Measurements from ENCODE around the gene NAALADL2. TPM values are rescaled to one million over a fixed set of nuclear protein-coding genes. Genes with fewer than 3 reads are reported as not detected.
"Not testable (repeated sequence)": the region's sequence is repeated elsewhere in the genome, so short reads cannot be mapped to it uniquely, and the experiment has no call there.

Gene NAALADL2
- polyA plus RNA-seq, 1 donor, result 6.5 TPM

DNA sequence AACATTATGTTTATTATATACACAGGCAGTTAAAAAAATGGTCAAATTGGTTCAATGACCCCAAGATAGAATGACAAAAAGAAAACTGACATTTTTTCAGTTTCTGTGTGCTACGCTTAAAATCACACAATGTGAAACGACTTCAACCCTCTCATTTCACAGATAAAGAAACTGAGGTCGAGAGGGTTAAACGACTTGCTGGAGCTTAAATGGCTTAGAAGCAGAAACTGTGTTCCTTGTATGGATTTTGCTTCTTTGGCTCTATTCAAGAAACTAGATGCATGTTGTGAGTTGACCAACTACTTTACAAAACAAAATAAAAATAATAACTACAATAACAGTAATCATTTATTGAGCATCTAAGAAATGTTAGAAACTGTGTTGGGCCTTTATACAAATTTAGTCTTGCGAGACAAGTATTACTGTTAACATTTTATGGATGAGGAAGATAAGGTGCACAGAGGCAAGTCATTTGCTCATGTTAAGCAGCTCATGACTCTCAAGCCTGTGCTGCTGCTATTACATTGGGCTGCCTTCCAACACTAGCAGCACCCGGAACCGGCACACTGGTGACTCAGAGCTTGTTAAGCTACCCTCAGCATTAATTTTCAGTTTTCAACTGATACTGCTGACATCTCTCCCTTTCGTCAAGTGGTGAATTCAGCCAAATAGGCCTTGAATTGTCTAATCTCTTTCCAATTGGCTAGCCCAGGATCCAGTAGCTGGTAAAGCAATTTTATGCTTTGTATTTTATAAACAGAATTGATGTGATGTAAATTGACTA, 487.6 kb downstream of the NAALADL2 start:
- Histone ChIP-seq H3K9me3 (ENCODE audit: control insufficient read depth, low read depth, low read length) (no peaks in the 10 kb centered on the region), H3K36me3 (ENCODE audit: control insufficient read depth, insufficient read depth, low read length) (no peaks in the 10 kb centered on the region), H3K27ac (ENCODE audit: low read length) (no peak overlapping the region), H3K27me3 (ENCODE audit: control insufficient read depth, insufficient read depth, low read length) (no peaks in the 10 kb centered on the region), H3K4me3 (ENCODE audit: low read length) (no peak overlapping the region), H3K4me1 (ENCODE audit: control insufficient read depth, insufficient read depth, low read length) (no peaks in the 10 kb centered on the region)
- DNase-seq, result no peak
- 100% methylated on average over 1 of the region's 8 CpGs for WGBS (ENCODE audit: insufficient coverage, low lambda C conversion rate)

GRCh38 chr3:175349168-175349567, 490.0 kb downstream of the NAALADL2 start:
- no peak for DNase-seq
- Histone ChIP-seq H3K27me3 (ENCODE audit: control insufficient read depth, insufficient read depth, low read length) (no peaks in the 10 kb centered on the region), H3K9me3 (ENCODE audit: control insufficient read depth, low read depth, low read length) (no peaks in the 10 kb centered on the region), H3K4me1 (ENCODE audit: control insufficient read depth, insufficient read depth, low read length) (no peaks in the 10 kb centered on the region), H3K27ac (ENCODE audit: low read length) (no peak overlapping the region), H3K36me3 (ENCODE audit: control insufficient read depth, insufficient read depth, low read length) (no peaks in the 10 kb centered on the region), H3K4me3 (ENCODE audit: low read length) (no peak overlapping the region)
- WGBS (ENCODE audit: insufficient coverage, low lambda C conversion rate), result 90% methylated on average over 2 of the region's 2 CpGs

- no peaks in the 10 kb centered on the region for H3K27me3 ChIP-seq (ENCODE audit: control insufficient read depth, insufficient read depth, low read length)
- DNase-seq, result no peak
- H3K4me3 ChIP-seq (ENCODE audit: low read length), result no peak overlapping the region
- H3K4me1 ChIP-seq (ENCODE audit: control insufficient read depth, insufficient read depth, low read length), result no peaks in the 10 kb centered on the region
- WGBS (ENCODE audit: insufficient coverage, low lambda C conversion rate), result 83% methylated on average over 1 of the region's 3 CpGs
- no peaks in the 10 kb centered on the region for H3K9me3 ChIP-seq (ENCODE audit: control insufficient read depth, low read depth, low read length)
- H3K36me3 ChIP-seq (ENCODE audit: control insufficient read depth, insufficient read depth, low read length), result no peaks in the 10 kb centered on the region
- H3K27ac ChIP-seq (ENCODE audit: low read length), result no peak overlapping the region
Observed at GRCh38 chr3:175355801-175356335, 496.7 kb downstream of the NAALADL2 start.

DNA sequence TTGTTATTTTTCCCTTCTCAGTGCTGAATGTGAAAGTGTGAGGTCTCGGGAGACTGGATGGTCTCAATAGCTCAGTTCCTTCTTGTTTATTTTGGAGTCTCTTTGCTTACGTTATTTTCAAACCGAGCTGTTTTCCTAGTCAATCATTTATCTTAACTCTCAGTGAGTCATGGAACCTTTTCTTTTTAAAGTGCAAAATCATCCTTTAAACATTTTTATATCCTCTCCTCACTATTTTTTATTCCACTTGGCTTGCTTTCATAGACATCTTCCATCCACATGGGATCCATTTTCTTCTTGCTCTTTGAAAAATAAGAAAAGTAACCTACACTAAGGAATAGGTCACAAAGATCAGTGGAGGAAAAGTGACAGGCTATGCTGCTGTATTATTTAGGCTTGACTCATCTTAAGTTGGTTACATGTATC, 497.8 kb downstream of the NAALADL2 start:
- H3K4me3 ChIP-seq (ENCODE audit: low read length), result no peak overlapping the region
- no peak for DNase-seq
- H3K4me1 ChIP-seq (ENCODE audit: control insufficient read depth, insufficient read depth, low read length), result no peaks in the 10 kb centered on the region
- H3K27ac ChIP-seq (ENCODE audit: low read length), result no peak overlapping the region
- no peaks in the 10 kb centered on the region for H3K36me3 ChIP-seq (ENCODE audit: control insufficient read depth, insufficient read depth, low read length)
- no peaks in the 10 kb centered on the region for H3K9me3 ChIP-seq (ENCODE audit: control insufficient read depth, low read depth, low read length)
- H3K27me3 ChIP-seq (ENCODE audit: control insufficient read depth, insufficient read depth, low read length), result no peaks in the 10 kb centered on the region
- WGBS (ENCODE audit: insufficient coverage, low lambda C conversion rate), result 51% methylated on average over 3 of the region's 3 CpGs

- no peaks in the 10 kb centered on the region for H3K36me3 ChIP-seq (ENCODE audit: control insufficient read depth, insufficient read depth, low read length)
- H3K4me3 ChIP-seq (ENCODE audit: low read length), result no peak overlapping the region
- no peaks in the 10 kb centered on the region for H3K4me1 ChIP-seq (ENCODE audit: control insufficient read depth, insufficient read depth, low read length)
- DNase-seq, result no peak
- WGBS (ENCODE audit: insufficient coverage, low lambda C conversion rate), result no CpG with 5 or more reads among the region's 1 CpG
- H3K27ac ChIP-seq (ENCODE audit: low read length), result no peak overlapping the region
- H3K27me3 ChIP-seq (ENCODE audit: control insufficient read depth, insufficient read depth, low read length), result no peaks in the 10 kb centered on the region
- no peaks in the 10 kb centered on the region for H3K9me3 ChIP-seq (ENCODE audit: control insufficient read depth, low read depth, low read length)
Observed at GRCh38 chr3:175357758-175358157, 498.6 kb downstream of the NAALADL2 start.

DNA sequence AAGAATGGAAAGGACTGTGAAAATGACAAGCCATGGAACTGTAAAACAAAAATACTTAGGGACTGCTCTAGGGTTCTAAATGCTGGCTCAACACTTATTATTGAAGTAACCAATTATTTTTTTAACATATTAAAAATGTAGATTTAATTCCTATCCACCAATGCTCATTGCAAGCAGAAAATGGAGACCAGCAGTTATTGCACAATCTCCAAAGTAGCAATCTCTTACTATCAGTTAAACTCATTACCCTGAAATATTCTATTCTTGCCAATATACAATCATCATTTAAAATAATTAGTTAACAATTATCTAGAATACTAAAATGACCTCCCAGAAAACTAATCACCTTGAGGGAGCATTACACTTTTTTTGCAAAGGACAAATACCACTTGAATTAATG, 499.8 kb downstream of the NAALADL2 start:
- H3K27me3 ChIP-seq (ENCODE audit: control insufficient read depth, insufficient read depth, low read length), result no peaks in the 10 kb centered on the region
- H3K36me3 ChIP-seq (ENCODE audit: control insufficient read depth, insufficient read depth, low read length), result no peaks in the 10 kb centered on the region
- DNase-seq, result no peak
- no peaks in the 10 kb centered on the region for H3K9me3 ChIP-seq (ENCODE audit: control insufficient read depth, low read depth, low read length)
- H3K27ac ChIP-seq (ENCODE audit: low read length), result no peak overlapping the region
- no peak overlapping the region for H3K4me3 ChIP-seq (ENCODE audit: low read length)
- H3K4me1 ChIP-seq (ENCODE audit: control insufficient read depth, insufficient read depth, low read length), result no peaks in the 10 kb centered on the region

GRCh38 chr3:175370426-175370825, 511.3 kb downstream of the NAALADL2 start:
- WGBS (ENCODE audit: insufficient coverage, low lambda C conversion rate), result 93% methylated on average over 2 of the region's 3 CpGs
- not testable (repeated sequence) for H3K36me3 ChIP-seq (ENCODE audit: control insufficient read depth, insufficient read depth, low read length)

GRCh38 chr3:175371187-175371586, 512.1 kb downstream of the NAALADL2 start:
- H3K27me3 ChIP-seq (ENCODE audit: control insufficient read depth, insufficient read depth, low read length); H3K4me1 ChIP-seq (ENCODE audit: control insufficient read depth, insufficient read depth, low read length); H3K36me3 ChIP-seq (ENCODE audit: control insufficient read depth, insufficient read depth, low read length); H3K9me3 ChIP-seq (ENCODE audit: control insufficient read depth, low read depth, low read length); H3K4me3 ChIP-seq (ENCODE audit: low read length); DNase-seq; H3K27ac ChIP-seq (ENCODE audit: low read length): not testable (repeated sequence)
- no CpG with 5 or more reads among the region's 18 CpGs for WGBS (ENCODE audit: insufficient coverage, low lambda C conversion rate)

More at GRCh38 chr3:175370426-175370825, 511.3 kb downstream of the NAALADL2 start:
- not testable (repeated sequence) for H3K4me1 ChIP-seq (ENCODE audit: control insufficient read depth, insufficient read depth, low read length); DNase-seq; H3K4me3 ChIP-seq (ENCODE audit: low read length); H3K27me3 ChIP-seq (ENCODE audit: control insufficient read depth, insufficient read depth, low read length); H3K9me3 ChIP-seq (ENCODE audit: control insufficient read depth, low read depth, low read length); H3K27ac ChIP-seq (ENCODE audit: low read length)

DNA sequence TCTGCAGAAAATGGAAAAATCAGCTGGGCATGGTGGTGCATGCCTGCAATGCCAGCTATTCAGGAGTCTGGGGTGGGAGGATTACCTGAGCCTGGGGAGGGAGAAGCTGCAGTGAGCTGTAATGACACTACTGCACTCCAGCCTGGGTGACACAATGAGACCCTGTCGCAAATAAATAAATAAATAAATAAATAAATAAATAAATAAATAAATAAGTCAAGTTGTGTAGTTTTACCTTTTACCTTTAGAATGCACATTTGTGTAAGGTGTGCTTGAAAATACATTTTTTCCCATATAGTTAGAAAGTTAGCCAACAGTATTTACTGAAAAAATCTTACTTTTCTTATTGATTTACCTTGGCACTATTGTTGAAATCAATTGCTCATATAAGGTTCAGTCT, 515.6 kb downstream of the NAALADL2 start:
- H3K36me3 ChIP-seq (ENCODE audit: control insufficient read depth, insufficient read depth, low read length), result no peaks in the 10 kb centered on the region
- no peak for DNase-seq
- no peaks in the 10 kb centered on the region for H3K4me1 ChIP-seq (ENCODE audit: control insufficient read depth, insufficient read depth, low read length)
- no peaks in the 10 kb centered on the region for H3K27me3 ChIP-seq (ENCODE audit: control insufficient read depth, insufficient read depth, low read length)
- peaks cover 2% of the 10 kb centered on the region for H3K9me3 ChIP-seq (ENCODE audit: control insufficient read depth, low read depth, low read length)
- no peak overlapping the region for H3K27ac ChIP-seq (ENCODE audit: low read length)
- no peak overlapping the region for H3K4me3 ChIP-seq (ENCODE audit: low read length)
- 100% methylated on average over 1 of the region's 1 CpG for WGBS (ENCODE audit: insufficient coverage, low lambda C conversion rate)

DNA sequence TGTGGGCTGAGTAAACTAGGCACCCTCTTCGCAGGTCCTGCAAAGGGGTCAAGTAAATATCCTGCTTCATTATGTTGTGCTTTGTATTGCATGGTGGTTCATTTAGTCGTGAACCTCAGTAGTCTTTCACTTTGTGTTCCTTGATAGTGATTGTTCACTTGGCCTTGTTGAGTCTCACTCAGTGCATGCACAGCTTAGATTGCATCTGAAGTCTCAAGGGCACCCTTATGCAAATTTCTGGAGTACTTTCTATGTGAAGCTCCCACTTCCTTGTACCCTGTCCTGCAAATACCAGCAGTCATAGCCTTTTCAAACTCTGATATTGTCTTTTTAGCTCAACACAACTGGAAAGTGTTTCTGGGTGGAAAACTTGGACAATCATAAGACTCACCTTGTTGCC, 519.2 kb downstream of the NAALADL2 start:
- H3K4me3 ChIP-seq (ENCODE audit: low read length), result no peak overlapping the region
- H3K27ac ChIP-seq (ENCODE audit: low read length), result no peak overlapping the region
- H3K36me3 ChIP-seq (ENCODE audit: control insufficient read depth, insufficient read depth, low read length), result no peaks in the 10 kb centered on the region
- no peaks in the 10 kb centered on the region for H3K4me1 ChIP-seq (ENCODE audit: control insufficient read depth, insufficient read depth, low read length)
- H3K27me3 ChIP-seq (ENCODE audit: control insufficient read depth, insufficient read depth, low read length), result no peaks in the 10 kb centered on the region
- H3K9me3 ChIP-seq (ENCODE audit: control insufficient read depth, low read depth, low read length), result no peaks in the 10 kb centered on the region
- DNase-seq, result no peak
- WGBS (ENCODE audit: insufficient coverage, low lambda C conversion rate), result no CpG with 5 or more reads among the region's 2 CpGs

GRCh38 chr3:175381685-175382084, 522.6 kb downstream of the NAALADL2 start:
- Histone ChIP-seq H3K36me3 (ENCODE audit: control insufficient read depth, insufficient read depth, low read length) (no peaks in the 10 kb centered on the region), H3K4me1 (ENCODE audit: control insufficient read depth, insufficient read depth, low read length) (no peaks in the 10 kb centered on the region), H3K4me3 (ENCODE audit: low read length) (no peak overlapping the region), H3K9me3 (ENCODE audit: control insufficient read depth, low read depth, low read length) (no peaks in the 10 kb centered on the region), H3K27ac (ENCODE audit: low read length) (no peak overlapping the region), H3K27me3 (ENCODE audit: control insufficient read depth, insufficient read depth, low read length) (no peaks in the 10 kb centered on the region)
- WGBS (ENCODE audit: insufficient coverage, low lambda C conversion rate), result no CpG with 5 or more reads among the region's 4 CpGs
- no peak for DNase-seq

Data from large intestine (tissue), 3 donors.